Body of pancreas (tissue), 4 donors: ENCODE measurements around the gene GSK3B.

Source experiments
- POLR2A ChIP-seq, 3 donors: fragments of 450-650 bp; IDR thresholded peaks; one replicate each; pipeline ENCODE4 v1.6.1; 2016; ENCODE audit warnings: antibody characterized with exemption in 3 of 3, mild to moderate bottlenecking in 2 of 3
- TF ChIP-seq, protein P1 (sequence below), 7 experiments: fragments of 450-650 bp in 4 of 7; fragments of 200-600 bp in 3 of 7; sonication (generic) in 3 of 7; IDR thresholded peaks; one replicate each; pipeline ENCODE4 v1.5.1; 2016 to 2019; ENCODE audit warnings: antibody characterized with exemption in 7 of 7

DNA sequence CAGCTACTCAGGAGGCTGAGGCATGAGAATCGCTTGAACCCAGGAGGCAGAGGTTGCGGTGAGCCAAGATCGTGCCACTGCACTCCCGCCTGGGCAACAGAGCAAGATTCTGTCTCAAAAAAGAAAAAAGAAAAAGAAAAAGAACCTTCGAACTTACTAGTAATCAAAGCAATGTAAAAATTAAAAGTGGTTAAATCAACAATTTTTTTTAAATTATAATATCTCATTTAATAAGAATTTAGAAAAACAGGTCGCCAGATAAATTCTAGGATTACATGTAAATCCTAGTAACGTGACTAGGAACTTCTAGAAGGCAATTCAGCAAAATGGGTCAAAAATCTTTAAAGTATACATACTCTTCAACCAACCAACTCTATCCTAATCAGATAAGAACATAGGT lies 37.2 kb downstream of the GSK3B start:
- TF ChIP-seq, protein P1, sequence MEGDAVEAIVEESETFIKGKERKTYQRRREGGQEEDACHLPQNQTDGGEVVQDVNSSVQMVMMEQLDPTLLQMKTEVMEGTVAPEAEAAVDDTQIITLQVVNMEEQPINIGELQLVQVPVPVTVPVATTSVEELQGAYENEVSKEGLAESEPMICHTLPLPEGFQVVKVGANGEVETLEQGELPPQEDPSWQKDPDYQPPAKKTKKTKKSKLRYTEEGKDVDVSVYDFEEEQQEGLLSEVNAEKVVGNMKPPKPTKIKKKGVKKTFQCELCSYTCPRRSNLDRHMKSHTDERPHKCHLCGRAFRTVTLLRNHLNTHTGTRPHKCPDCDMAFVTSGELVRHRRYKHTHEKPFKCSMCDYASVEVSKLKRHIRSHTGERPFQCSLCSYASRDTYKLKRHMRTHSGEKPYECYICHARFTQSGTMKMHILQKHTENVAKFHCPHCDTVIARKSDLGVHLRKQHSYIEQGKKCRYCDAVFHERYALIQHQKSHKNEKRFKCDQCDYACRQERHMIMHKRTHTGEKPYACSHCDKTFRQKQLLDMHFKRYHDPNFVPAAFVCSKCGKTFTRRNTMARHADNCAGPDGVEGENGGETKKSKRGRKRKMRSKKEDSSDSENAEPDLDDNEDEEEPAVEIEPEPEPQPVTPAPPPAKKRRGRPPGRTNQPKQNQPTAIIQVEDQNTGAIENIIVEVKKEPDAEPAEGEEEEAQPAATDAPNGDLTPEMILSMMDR (IDR thresholded peaks at IDR 0.05) = no peak
- no peak for TF ChIP-seq POLR2A (IDR thresholded peaks at IDR 0.05)
